ENCODE data around the gene KNCN. TPM values are rescaled to one million over a fixed set of nuclear protein-coding genes. Genes with fewer than 3 reads are reported as not detected.

Gene KNCN
- total and polyA plus RNA-seq, 2 experiments from 2014 or later: not detected

GRCh38 chr1:46532498-46533178, 18.8 kb downstream of the KNCN start:
- Histone ChIP-seq H3K27ac (ENCODE audit: low read depth) (no peak overlapping the region), H3K9me2 (ENCODE audit: insufficient read depth) (no peaks in the 10 kb centered on the region), H3K36me3 (ENCODE audit: insufficient read depth) (no peaks in the 10 kb centered on the region), H3K4me2 (peak overlapping the region; percentile 57; the same call in 1 of the 2 replicates), H3F3A (replicated peaks; ENCODE audit: low read depth) (peaks cover 6% of the 10 kb centered on the region; the same call in 1 of the 2 replicates), H2AFZ (no peak overlapping the region), H3K4me1 (ENCODE audit: insufficient read depth) (peaks cover 6% of the 10 kb centered on the region), H3K4me3 (peak overlapping the region; percentile 50), H3K79me2 (replicated peaks; ENCODE audit: insufficient read depth) (no peaks in the 10 kb centered on the region), H4K20me1 (replicated peaks; ENCODE audit: insufficient read depth) (no peaks in the 10 kb centered on the region), H3K27me3 (ENCODE audit: insufficient read depth) (peaks cover 98% of the 10 kb centered on the region)
- Mint-ChIP-seq H3K36me3 (ENCODE audit: low read depth) (no peaks in the 10 kb centered on the region), H3K4me3 (peak overlapping the region; percentile 52), H3K27me3 (ENCODE audit: insufficient read depth, low read depth, poor library complexity) (peaks cover 65% of the 10 kb centered on the region), H3K27ac (no peak overlapping the region), H3K4me1 (peaks cover 20% of the 10 kb centered on the region), H3K9me3 (no peaks in the 10 kb centered on the region)
- ATAC-seq (peak; percentile 66), DNase-seq (ENCODE audit: low spot score) (peak; percentile 85)
- TF ChIP-seq EZH2 (IDR thresholded peaks at IDR 0.05; ENCODE audit: low read depth, unreplicated experiment) (peak; percentile 66), CTCF (conservative IDR thresholded peaks at IDR 0.05; ENCODE audit: low read depth in 2 of 2) (peak; percentile 77 to 81), POLR2AphosphoS5 (IDR thresholded peaks at IDR 0.05; ENCODE audit: low read depth) (no peak)

- H3K4me3 ChIP-seq: no peak overlapping the region
- no peaks in the 10 kb centered on the region for H3K79me2 ChIP-seq (replicated peaks; ENCODE audit: insufficient read depth)
- Mint-ChIP-seq H3K36me3 (ENCODE audit: low read depth) (no peaks in the 10 kb centered on the region), H3K9me3 (no peaks in the 10 kb centered on the region), H3K4me1 (peaks cover 26% of the 10 kb centered on the region), H3K27ac (no peak overlapping the region), H3K4me3 (no peak overlapping the region; the same call in 2 of the 3 replicates), H3K27me3 (ENCODE audit: insufficient read depth, low read depth, poor library complexity) (peaks cover 71% of the 10 kb centered on the region)
- H3K4me2 ChIP-seq: no peak overlapping the region
- ATAC-seq (no peak), DNase-seq (ENCODE audit: low spot score) (no peak)
- no peak overlapping the region for H3K27ac ChIP-seq (ENCODE audit: low read depth)
- peaks cover 98% of the 10 kb centered on the region for H3K27me3 ChIP-seq (ENCODE audit: insufficient read depth)
- no peaks in the 10 kb centered on the region; the same call in 1 of the 2 replicates for H4K20me1 ChIP-seq (replicated peaks; ENCODE audit: insufficient read depth)
- H3F3A ChIP-seq (replicated peaks; ENCODE audit: low read depth): peaks cover 11% of the 10 kb centered on the region
- H2AFZ ChIP-seq: no peak overlapping the region
- H3K36me3 ChIP-seq (ENCODE audit: insufficient read depth): no peaks in the 10 kb centered on the region
- H3K4me1 ChIP-seq (ENCODE audit: insufficient read depth): peaks cover 12% of the 10 kb centered on the region
- H3K9me2 ChIP-seq (ENCODE audit: insufficient read depth): no peaks in the 10 kb centered on the region
- no peak for TF ChIP-seq ZNF114 (CRISPR knock-in tag; IDR thresholded peaks at IDR 0.05)
- TF ChIP-seq CTCF (conservative IDR thresholded peaks at IDR 0.05; ENCODE audit: low read depth in 2 of 2): no peak
- no peak for TF ChIP-seq EZH2 (IDR thresholded peaks at IDR 0.05; ENCODE audit: low read depth, unreplicated experiment)
- TF ChIP-seq ZNF462 (CRISPR knock-in tag; IDR thresholded peaks at IDR 0.05): no peak
- TF ChIP-seq EZH2phosphoT487 (IDR thresholded peaks at IDR 0.05; ENCODE audit: unreplicated experiment): no peak
These were observed 19.4 kb downstream of the KNCN start for GRCh38 chr1:46532095-46532494.
